ENCODE results near the gene ZBED4. TPM values are rescaled to one million over a fixed set of nuclear protein-coding genes. Genes with fewer than 3 reads are reported as not detected.

Gene ZBED4
- total RNA-seq, 1 experiment from 2014 or later = 23.0 TPM

DNA sequence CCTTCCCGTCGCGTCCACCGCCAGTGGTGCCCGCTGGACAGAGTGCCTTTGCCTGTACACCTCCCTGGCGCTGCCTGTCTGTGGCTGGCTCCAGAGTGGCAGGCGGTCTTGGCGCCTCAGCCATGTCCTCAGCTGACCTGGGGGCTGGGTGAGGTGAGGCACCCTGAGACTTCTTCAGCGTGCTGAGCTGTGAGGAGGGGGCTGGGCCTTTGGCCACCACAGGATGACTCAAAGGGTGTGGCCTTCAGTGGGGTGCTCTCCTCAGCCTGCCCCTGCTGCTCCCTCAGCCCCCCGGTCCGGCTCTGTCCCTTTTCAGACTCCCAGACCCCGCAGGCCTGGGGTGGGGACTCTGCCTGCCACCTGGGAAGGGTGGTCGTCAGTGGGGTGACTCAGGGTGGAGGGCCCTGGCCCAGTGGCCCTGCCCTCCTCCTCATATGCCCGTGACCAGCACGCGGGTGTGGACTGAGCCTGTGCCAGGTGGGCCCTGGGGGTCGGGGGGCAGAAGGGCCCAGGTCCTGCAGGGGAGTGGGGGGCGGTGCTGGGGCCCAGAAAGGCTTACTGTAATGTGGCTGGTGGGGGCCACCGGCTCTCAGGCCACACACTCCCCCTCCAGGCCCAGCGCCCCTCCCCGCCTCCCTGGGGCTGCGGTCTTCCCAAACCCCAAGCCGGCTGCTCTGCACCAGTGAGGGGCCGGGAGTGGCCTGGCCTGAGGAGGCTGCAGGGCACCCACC lies 80.7 kb downstream of the ZBED4 start:
- H3K9ac ChIP-seq (ENCODE audit: extremely low read depth, insufficient read length, low read length) = no peak overlapping the region
- no peak overlapping the region for H3K27ac Mint-ChIP-seq
- H3K4me3 Mint-ChIP-seq = 0 out of 5 replicates have a peak overlapping the region, but pooled peaks of 1 of the 2 experiments have one; percentile 19

More for the DNA sequence above, 80.7 kb downstream of the ZBED4 start:
- no peak overlapping the region for H2BK120ac ChIP-seq (ENCODE audit: low read depth, low read length, poor library complexity, severe bottlenecking)
- H3K23me2 ChIP-seq (ENCODE audit: insufficient read length, low read depth, low read length, poor library complexity, severe bottlenecking) = peaks cover 9% of the 10 kb centered on the region
- no peak overlapping the region for H4K91ac ChIP-seq (ENCODE audit: insufficient read length, low read depth, low read length)
- peak overlapping the region; percentile 64 for H2BK12ac ChIP-seq (ENCODE audit: insufficient read length, low read depth, low read length)
- Mint-ChIP-seq H3K4me1 (peaks cover 9 to 11% of the 10 kb centered on the region in 2 experiments), H3K9me3 (no peaks in the 10 kb centered on the region), H3K36me3 (ENCODE audit: insufficient read depth in 1 of 3, low read depth in 3 of 3) (no peaks in the 10 kb centered on the region), H3K27me3 (ENCODE audit: low read depth) (peaks cover 23% of the 10 kb centered on the region)
- no peak for DNase-seq
- H3K27ac ChIP-seq (ENCODE audit: insufficient read length, low read depth, low read length) = no peak overlapping the region
- no peak overlapping the region for H4K5ac ChIP-seq (ENCODE audit: insufficient read length, low read depth, low read length)
- H2AK5ac ChIP-seq (ENCODE audit: insufficient read length, low read length) = no peak overlapping the region
- no peaks in the 10 kb centered on the region; the same call in 1 of the 2 replicates for H3K27me3 ChIP-seq (ENCODE audit: insufficient read depth, low read length)
- H3K79me2 ChIP-seq (ENCODE audit: insufficient read depth, low read length) = no peaks in the 10 kb centered on the region
- no peaks in the 10 kb centered on the region for H4K20me1 ChIP-seq (ENCODE audit: control insufficient read depth, insufficient read depth, insufficient read length)
- H3K79me1 ChIP-seq (ENCODE audit: insufficient read depth, low read depth, low read length, poor library complexity, severe bottlenecking) = no peaks in the 10 kb centered on the region
- H2BK5ac ChIP-seq (ENCODE audit: insufficient read length, low read length) = no peak overlapping the region
- H3K9me3 ChIP-seq (ENCODE audit: control insufficient read depth, low read depth, low read length) = no peaks in the 10 kb centered on the region
- no peak overlapping the region for H2AFZ ChIP-seq (ENCODE audit: low read length)
- no peak overlapping the region for H2BK20ac ChIP-seq (ENCODE audit: low read depth, low read length, poor library complexity, severe bottlenecking)
- TF ChIP-seq, protein P1, sequence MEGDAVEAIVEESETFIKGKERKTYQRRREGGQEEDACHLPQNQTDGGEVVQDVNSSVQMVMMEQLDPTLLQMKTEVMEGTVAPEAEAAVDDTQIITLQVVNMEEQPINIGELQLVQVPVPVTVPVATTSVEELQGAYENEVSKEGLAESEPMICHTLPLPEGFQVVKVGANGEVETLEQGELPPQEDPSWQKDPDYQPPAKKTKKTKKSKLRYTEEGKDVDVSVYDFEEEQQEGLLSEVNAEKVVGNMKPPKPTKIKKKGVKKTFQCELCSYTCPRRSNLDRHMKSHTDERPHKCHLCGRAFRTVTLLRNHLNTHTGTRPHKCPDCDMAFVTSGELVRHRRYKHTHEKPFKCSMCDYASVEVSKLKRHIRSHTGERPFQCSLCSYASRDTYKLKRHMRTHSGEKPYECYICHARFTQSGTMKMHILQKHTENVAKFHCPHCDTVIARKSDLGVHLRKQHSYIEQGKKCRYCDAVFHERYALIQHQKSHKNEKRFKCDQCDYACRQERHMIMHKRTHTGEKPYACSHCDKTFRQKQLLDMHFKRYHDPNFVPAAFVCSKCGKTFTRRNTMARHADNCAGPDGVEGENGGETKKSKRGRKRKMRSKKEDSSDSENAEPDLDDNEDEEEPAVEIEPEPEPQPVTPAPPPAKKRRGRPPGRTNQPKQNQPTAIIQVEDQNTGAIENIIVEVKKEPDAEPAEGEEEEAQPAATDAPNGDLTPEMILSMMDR (conservative IDR thresholded peaks at IDR 0.05) = no peak
- no peak overlapping the region for H2BK15ac ChIP-seq (ENCODE audit: low read depth, low read length)
- H3T11ph ChIP-seq (ENCODE audit: low read length) = no peak overlapping the region
- no peak overlapping the region for H4K8ac ChIP-seq (replicated peaks; ENCODE audit: insufficient read length, low read depth, low read length)
- H3K23ac ChIP-seq (ENCODE audit: insufficient read length, low read depth, low read length) = no peak overlapping the region
- H3K14ac ChIP-seq (ENCODE audit: insufficient read depth, low read length) = no peak overlapping the region
- no CpG with 5 or more reads among the region's 24 CpGs for WGBS (ENCODE audit: extremely low coverage, insufficient read length, low lambda C conversion rate)
- no peak overlapping the region for H3K18ac ChIP-seq (ENCODE audit: insufficient read length, low read depth, low read length)
- peaks cover 2% of the 10 kb centered on the region; the same call in 1 of the 2 replicates for H3K4me1 ChIP-seq (ENCODE audit: insufficient read depth, low read length)
- no peak overlapping the region for H3K56ac ChIP-seq (ENCODE audit: insufficient read length, low read depth, low read length)
- H3K4me2 ChIP-seq (ENCODE audit: insufficient read depth, insufficient read length, low read length) = no peak overlapping the region
- H3K4ac ChIP-seq (ENCODE audit: low read depth, low read length) = no peak overlapping the region

Data from H9 (cell line).